HG02884 (cell line): Measurements from ENCODE around the gene PARD3.
"Not testable (repeated sequence)": the region's sequence is repeated elsewhere in the genome, so short reads cannot be mapped to it uniquely, and the experiment has no call there.

ENCODE experiments used
- ATAC-seq: cut with Tn5 transposase; IDR thresholded peaks from one replicate; pipeline ENCODE4 v1.9.1; 2021; ENCODE audit warnings: mild to moderate bottlenecking, moderate library complexity; ENCODE audit not compliant: unreplicated experiment

PARD3 gene

DNA sequence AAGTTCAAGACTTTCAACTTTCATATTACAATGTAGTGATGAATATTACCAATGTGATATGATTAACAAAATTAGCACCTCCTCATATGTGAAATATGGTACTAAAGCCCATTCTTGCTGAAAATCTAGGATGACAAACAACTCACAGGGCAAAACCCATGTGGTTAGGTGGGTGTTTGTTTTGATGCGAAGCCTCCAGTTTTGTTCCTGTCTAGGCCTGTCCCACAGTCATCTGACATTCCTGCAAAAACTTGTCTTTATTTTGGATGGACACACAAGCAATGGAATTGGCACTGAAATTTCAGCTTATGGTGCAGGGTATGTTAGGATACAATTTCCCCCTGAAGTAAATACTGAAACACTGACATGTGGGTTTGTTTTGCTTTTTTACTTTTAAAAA, 95.3 kb downstream of the PARD3 start:
- ATAC-seq: no peak

DNA sequence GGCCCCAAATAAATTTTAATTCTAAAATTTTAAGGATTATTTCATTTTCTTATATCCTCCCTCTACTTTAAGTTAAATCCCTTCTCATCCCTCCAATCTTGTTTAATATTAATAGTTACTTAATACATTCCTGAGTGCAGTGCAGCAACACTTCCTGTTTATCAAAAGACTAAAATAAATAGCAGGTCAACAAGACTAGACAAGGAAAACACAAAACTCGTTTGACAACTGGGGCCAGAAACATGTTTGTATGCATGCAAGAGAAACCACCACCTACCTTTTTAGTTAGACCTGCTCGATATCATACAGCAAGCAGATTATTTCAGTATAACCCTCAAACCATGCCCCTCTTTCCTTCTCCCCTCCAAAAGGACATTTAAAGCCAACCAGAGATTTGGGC, 95.8 kb downstream of the PARD3 start:
- no peak for ATAC-seq

DNA sequence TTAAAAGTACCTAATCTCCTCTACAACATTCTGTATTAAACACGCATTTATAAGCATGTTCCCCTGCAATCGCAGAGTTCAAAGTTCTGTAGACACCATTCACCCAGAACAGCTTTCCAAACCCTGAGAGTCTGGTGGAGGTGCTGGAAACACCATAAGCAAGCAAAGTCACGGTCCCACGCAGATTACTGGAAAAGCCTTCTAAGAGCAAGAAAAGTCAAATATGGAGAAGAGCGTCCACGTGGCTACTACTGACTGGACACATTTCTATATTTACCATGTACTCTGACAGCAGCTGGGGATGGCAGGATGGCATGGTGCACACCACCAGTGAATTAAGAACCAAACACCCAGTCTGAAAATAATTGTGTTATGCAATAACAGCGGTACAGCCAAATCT, 97.7 kb downstream of the PARD3 start:
- no peak for ATAC-seq

DNA sequence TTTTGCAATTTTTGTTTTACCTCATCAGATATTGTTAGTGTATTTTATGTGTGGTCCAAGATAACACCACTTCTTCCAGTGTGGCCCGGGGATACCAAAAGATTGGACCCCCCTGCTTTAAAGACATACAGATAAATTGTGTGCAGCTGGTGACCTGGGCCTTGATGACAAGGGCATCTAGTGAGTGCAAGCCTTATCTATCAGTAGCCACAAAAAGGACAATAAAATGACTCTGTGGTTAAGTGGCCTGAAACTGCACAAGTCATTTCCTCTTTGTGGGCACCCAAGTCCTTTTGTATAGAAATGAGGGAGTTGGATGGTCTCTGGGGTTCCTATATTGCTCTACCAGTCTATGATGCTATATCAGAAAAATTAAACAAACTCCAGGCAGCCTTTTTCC, 98.1 kb downstream of the PARD3 start:
- ATAC-seq: no peak

DNA sequence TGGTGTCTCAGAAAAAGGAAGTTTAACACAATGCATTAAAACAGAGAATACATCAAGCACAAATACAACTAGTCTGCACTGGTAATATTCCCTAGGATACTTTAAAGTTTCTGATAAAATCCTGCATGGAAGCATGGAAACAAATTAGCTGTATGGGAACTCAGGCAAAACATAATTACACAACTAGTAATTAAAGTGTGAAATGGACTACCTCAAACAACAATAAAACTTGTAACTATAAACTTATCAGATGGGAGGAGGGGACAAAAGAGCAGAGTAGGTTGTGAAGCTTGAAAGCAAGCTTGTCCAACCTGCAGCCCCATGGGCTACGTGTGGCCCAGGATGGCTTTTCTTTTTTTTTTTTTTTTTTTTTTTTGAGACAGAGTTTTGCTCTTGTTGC, 98.9 kb downstream of the PARD3 start:
- no peak for ATAC-seq

DNA sequence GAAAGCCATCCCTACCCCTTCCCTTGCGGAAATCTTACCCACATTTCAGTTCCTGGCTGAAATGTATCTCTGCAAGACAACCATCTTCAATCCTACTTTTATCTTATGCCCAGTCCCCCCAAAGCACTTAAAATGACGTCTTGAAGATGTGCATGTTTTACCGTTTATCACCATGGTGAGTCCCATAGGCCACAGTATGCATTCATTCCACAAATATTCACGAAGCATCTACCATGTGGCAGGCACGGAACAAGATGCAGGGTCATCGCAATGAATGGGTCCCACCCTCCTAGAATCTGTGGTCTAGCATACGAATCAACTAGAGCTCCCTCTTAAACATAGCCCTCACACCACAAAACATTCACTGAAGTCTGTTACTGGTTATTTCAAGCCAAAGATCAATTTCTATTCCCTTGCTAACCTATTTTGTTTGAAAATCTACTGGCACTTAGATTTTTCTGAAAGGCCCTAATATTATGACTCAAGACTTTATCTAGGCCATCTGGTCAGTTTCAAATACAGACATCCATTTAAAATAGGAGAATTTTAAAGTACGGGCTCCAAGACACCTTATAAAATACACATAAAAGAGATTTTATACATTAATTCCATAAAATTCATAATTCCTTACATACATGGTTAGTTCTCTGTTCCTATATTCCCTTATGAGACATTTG, 99.4 kb downstream of the PARD3 start:
- ATAC-seq: no peak

DNA sequence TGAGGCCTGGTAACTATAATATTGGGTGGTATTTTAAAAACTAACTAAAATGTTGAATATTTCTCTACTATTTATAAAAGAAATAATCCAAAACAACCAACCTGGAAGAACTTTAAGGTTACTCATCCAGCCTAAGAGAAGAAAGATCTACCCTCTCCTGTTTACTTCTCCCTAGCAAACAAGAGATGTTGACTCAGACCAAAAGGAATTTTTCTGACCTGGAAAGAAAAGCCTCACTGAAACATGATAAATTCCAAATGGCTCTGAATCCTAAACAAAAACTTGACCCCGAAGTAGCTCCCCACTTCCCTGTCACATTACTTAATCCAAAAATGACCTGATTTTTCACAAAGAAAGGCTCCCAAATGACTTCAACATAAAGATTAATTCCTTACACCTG, 101.2 kb downstream of the PARD3 start:
- no peak for ATAC-seq

DNA sequence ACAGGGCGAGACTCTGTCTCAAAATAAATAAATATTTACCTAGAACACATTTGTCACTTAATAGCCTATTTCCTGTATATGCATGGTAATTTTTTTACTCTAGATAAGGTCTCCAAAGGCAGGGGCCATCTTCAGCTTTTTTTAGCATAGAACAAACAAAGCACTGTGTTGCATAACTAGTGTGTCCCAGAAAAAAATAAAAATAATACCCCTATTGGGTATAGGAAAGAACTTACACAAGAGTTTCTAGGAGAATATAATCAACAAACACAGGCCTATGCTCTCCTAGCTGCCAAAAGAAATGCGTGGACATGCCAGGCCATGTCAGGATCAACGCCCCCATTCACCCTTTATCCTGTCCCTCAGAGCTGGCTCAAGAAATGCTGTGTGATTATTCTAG, 103.6 kb downstream of the PARD3 start:
- no peak for ATAC-seq

DNA sequence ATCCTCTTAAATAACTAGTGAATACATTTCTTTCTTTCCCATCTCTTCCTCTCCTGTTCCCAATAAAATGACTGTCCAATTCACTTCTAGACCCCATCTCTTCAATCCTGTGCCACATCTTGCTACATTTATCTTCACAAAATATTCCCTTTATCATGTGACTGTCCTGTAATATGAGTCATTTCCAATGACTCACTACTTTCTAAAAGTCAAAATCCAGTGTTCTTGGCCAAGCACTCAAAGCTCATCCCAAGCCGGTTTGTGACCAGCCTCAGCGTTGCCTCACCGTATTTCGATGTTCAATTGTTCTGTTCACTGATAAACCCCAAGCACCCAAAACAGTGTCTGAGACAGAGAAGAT, 104.7 kb downstream of the PARD3 start:
- no peak for ATAC-seq

DNA sequence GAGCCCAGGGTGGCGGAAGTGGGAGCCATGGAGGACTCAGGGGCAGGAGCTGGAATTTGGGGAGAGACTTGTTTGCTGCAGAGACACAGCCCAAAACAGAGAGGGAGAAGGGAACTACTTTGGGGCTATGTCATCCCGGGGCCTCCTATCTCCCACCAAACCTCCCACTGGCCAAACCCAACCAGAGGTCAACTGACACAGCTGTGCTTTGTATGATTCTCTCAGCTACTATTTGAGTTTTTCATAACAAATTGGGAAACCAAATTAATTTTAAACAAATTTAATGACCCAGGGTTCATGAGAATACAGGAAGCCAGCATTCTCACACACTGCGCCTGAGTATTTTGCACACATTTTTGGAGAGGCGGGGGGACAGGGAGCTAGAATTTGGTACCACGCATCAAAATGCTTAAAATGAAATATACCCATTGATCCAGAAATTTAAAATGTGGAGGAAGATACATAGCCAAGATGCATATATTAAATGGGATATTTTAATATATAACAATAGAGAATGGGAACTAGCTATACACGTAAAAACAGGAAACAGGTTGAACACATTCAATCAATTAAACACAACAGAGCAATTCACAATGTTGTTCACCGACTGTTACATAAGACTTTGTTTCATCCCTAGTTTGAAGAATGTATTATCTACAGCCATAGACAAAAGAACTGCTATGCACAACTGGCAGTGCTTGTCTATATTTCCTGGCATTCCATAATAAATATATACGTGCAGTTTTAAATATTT, 105.3 kb downstream of the PARD3 start:
- no peak for ATAC-seq

DNA sequence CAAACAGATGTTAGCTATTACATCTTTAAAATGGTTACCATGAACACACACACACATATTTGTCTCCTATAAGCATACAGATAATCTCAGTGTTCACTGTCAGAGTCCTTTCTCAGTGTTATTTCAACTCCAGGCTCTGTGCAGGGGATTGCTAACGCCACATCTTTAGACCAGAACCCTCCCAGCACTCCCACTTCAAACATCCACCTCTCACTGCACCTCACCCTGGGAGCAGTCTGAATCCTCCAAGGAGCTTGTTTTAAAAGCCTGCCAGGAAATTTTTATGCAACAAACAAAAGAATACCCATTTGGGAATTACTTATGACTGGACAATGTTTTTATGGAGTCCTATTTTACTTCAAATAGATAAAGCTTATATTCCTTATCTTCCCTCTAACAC, 107.4 kb downstream of the PARD3 start:
- no peak for ATAC-seq

DNA sequence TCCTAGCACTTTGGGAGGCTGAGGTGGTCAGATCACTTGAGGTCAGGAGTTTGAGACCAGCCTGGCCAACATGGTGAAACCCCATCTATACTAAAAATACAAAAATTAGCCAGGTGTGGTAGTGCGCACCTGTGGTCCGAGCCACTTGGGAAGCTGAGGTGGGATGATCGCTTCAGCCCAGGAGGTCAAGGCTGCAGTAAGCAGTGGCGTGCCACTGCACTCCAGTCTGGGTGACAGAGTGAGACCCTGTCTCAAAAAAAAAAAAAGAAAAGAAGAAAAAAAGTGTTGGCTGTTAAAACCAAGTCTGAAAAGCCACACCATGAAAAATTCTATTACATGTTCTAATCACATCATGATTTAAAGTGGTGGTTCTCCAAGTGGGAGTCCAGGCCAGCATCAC, 108.1 kb downstream of the PARD3 start:
- ATAC-seq: not testable (repeated sequence)

DNA sequence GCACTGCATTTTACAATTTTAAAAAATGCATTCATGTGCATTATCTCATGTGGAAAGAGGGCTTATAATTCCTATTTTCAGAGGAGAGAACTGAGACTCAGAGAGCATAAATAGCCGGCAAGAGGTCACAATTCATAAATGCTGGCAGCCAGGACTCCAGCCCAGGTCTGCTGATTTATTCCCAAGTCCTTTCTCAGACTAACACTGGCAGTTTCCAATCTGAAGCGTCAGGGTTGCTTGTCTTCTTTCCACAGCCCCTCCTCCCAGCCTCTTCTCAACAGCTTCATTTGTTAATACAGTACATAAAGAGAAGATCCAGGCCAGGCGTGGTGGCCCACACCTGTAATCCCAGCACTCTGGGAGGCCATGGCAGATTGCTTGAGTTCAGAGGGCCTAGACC, 108.9 kb downstream of the PARD3 start:
- no peak for ATAC-seq

DNA sequence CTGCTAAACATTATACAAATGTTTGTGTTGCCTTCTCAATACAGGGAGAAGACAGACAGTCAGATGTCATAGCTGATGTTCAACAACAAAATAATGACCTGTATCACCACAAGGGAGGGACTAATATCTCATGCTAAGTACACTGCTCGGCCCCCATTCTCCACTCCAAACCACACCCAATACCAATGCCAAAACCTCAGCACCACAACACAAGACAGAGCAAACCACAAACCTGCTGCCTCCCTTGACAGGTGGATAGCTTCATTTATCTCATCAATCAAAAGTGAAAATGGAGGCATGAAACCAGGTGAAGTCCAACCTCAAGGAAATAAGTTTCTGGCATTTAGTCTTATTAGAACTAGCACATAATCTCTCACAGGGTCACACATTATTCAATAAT, 109.5 kb downstream of the PARD3 start:
- ATAC-seq: no peak

DNA sequence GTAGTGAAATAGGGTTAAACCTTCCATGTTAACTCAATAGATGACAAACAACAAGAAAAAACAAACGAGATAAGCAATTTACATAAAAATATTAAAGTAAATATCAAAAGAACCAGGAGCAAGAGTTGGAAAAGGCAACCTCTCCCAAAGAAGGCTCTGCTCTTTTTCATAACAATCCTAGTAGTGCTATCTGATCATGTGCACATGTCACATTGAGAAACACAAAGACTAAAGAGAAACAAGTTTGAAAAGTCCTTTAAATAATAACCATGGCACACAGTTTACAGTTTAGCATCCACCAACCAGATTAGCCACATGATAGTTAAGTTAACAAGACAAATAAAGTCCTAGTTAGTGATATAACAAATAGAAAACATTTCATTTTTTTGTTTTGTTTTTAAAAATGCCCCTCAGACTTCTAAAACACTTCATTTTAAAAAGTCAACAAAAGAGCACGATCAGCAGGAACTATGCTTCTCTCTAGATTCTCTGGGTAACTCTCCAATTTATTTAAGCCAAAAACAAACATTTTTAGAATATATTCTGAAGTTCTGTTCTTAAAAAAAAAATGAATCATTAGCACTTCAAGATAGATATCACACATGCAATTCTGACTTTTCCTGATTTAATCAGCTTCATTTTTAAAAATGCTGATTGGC, 110.4 kb downstream of the PARD3 start:
- no peak for ATAC-seq

DNA sequence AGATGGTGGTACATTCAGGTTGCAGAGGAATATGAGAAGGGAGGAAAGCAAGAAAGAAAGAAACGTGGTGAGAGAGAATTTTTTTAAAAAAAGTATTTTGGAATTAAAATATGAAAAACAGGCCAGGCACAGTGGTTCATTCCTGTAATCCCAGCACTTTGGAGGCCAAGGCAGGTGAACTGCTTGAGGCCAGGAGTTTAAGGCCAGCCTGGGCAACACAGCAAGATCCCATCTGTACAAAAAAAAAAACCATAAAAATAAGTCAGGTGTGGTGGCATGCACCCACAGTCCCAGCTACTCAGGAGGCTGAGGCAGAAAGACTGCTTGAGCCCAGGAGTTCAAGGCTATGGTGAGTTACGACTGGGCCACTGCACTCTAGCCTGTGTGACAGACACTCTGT, 112.1 kb downstream of the PARD3 start:
- no peak for ATAC-seq

DNA sequence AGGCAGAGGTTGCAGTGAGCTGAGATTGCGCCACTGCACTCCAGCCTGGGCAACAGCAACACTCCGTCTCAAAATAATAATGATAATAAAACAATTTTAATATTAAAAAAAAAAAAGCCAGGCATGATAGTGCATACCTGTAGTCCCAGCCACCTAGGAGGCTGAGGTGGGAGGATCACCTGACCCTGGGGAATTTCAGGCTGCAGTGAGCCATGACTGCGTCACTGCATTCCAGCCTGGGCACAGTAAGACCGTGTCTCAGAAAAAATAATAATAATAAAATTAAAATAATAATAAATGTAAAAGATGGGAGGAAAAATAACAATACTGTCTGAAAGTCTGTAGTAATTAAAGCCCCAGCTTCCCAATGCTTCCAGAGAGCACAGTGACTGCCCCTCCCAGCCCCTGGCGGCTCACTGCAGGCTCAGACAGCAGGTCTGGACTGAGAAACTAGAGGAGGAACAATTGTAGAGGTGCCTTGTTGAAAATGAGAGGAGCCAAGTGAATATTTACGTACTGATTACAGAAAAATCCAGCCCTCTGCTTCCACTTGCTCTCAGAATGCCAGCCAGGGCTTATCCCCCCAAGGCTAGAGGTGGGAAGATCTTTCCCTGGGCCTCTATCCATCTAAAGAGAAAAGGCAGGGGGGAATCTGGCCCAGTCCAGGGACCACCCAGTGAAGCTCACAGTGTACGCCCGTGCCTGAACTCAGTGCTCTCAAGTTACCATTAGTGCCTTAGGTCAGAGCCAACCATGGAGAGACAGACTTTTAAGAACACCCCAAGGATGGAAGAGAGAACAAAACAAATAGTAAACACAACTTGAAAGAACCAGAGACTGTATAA, 112.8 kb downstream of the PARD3 start:
- ATAC-seq: no peak

DNA sequence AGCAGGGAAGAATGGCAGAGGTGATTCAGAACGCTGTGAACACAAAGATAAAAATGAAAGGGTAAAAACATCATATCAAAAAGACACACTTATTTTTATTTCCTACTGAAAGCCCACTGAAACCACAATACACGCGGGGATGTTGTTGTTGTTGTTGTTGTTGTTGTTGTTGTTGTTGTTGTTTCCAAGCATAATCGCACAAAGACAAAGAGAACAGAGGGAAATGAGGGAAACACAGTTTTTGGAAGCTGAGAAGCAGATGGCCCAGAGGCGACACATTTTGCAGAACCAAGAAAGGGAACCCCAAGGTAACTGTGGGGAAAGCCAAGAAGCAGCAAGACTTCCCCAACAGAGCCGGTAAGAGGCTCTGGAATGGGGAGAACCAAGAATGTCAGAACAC, 113.9 kb downstream of the PARD3 start:
- ATAC-seq: no peak

DNA sequence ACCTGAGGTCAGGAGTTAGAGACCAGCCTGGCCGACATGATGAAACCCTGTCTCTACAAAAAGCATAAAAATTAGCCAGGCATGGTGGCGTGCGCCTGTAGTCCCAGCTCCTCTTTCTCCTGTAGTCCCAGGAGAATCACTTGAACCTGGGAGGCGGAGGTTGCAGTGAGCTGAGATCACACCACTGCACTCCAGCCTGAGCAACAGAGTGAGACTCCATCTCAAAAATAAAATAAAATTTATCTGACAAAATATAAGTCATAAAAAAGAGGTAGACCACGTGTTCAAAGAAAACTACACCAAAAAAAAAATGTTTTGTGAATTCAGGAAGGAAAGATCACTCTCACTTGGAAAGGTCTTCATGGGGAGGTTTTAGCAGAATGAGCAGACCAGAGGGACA, 114.3 kb downstream of the PARD3 start:
- not testable (repeated sequence) for ATAC-seq

DNA sequence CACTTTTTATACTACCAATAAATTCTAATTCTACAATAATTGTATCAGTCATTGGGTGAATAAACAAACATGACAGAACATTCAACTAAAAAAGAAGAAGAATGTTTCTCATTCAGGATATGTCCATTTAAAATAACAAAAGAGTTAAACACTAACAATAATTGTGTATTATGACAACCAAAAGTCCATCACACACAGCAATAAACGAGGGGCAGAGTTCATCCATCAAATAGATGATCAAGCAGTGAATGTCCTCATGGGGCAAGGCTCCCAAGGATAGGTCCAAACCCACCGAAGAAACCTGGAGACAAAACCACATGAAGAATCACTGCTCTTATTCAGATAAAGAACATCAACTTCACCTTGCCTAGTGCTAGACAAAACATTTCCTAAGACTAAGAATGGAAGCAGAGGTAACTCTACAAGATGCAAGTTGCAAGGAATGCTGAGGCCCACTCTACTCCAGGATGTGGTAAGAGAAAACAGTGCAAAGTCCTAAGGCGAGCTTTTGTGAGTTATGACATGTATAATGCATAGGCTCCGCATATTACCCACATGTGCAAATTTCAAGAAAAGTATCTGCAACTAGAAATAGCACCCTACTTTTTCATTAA, 115.1 kb downstream of the PARD3 start:
- no peak for ATAC-seq

DNA sequence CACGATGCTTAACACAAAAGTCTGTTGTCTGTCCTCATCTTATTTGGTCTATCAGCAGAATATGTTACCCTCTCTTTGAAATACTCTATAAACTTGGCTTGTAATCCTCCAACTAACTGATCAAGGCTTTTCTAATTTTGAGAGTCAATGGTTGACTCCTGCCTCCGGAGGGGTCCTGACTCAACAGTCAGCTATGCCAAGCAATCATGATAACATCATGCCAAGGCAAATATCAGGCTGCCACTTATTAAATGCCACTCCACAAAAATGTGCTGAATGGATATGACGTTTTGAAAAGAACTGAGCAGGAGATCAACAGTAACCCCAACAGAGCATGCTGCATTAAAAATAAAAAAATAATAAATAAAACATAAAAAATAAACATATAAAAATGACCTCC, 116.1 kb downstream of the PARD3 start:
- no peak for ATAC-seq
